HG02759 (cell line): ENCODE measurements around the gene IL13.
"Not testable (repeated sequence)": the region's sequence is repeated elsewhere in the genome, so short reads cannot be mapped to it uniquely, and the experiment has no call there.

Experiments used
- ATAC-seq: cut with Tn5 transposase; IDR thresholded peaks from one replicate; pipeline ENCODE4 v1.9.1; 2021; ENCODE audit warnings: mild to moderate bottlenecking, moderate library complexity; ENCODE audit not compliant: unreplicated experiment

Gene IL13

DNA sequence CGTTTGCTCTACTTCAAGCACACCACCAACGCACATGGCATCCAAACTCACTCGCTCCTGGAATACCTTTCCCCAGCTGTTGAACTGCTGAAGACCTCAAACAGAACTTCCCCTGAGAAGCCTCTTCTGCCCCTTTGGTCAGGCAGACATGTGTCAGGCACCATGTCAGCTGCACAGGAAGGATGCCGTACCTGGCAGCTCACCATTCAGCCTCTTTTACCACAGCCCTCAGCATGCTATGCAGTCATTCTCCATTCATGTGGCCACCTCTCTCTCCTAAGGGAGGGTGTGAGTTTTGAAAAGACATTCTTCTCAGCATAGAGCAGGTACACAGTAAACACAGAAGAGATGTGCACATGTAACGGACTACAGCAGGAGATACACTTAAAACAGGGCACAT, 30.0 kb downstream of the IL13 start:
- no peak for ATAC-seq

GRCh38 chr5:132688536-132689339, 30.8 kb downstream of the IL13 start:
- peak; percentile 44 for ATAC-seq

DNA sequence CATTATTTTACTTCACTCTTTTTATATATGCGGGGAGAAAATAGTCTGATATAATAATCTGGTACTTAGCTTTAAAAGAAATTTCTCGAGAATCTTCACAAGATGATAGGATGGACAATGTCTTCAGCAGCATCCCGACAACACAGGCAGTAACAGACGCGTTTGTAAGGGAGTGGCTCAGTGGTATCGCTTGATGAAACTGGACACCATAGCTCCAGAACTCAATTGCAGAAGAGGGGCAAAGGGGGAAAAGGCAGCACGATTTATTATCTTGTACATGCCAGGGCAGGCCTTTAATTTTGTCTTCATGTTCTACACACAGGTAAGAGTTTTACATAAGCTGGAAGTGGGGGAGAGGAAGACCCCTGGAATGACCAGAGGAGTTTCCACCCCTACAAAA, 31.5 kb downstream of the IL13 start:
- ATAC-seq, result no peak

DNA sequence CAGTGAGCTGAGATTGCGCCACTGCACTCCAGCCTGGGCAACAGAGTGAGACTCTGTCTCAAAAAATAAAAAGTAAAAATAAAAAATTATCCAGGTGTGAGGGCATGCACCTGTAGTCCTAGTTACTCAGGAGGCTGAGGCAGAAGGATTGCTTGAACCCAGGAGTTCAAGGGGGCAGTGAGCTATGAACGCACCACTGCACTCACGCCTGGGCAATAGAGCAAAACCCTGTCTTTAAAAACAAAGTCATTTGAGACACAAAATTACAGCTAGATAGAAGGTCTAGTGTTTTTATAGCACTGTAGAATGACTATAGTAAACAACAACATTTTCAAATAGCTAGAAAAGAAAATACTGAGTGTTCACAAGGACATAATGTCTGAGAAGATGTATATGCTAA, 32.2 kb downstream of the IL13 start:
- ATAC-seq, result no peak

- ATAC-seq, result not testable (repeated sequence)
These were observed 34.0 kb downstream of the IL13 start for GRCh38 chr5:132691755-132692631.

- no peak for ATAC-seq
These were observed 34.6 kb downstream of the IL13 start for GRCh38 chr5:132692632-132692967.

- ATAC-seq, result no peak
These were observed 38.0 kb downstream of the IL13 start for GRCh38 chr5:132695956-132696355.

- ATAC-seq, result no peak
These were observed 46.9 kb downstream of the IL13 start for GRCh38 chr5:132704875-132705274.

DNA sequence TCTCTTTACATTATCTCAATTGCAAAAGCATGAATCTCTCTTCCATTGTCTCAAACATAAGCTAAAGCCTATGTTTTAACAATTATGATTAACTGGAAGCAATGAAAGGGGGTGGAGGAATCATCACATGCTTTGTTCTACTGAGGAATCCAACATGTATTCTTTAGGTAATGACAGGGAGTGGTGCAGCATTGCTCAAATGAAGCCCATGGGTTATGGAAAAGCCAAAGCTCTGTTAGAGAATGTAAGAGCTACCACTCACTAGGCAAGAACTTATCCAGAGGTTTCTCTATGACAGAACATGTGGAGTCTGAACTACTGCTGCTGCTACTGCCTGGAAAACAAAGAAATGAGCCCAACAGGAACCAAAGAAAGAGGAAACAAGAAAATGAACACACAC, 50.7 kb downstream of the IL13 start:
- ATAC-seq, result no peak
